GM19193 (cell line): ENCODE data around the gene PLLP.

Experiments
- POLR2A ChIP-seq: IDR thresholded peaks from 4 replicates; pipeline ENCODE4 v1.6.1; 2011; ENCODE audit not compliant: insufficient read depth, insufficient read length; ENCODE audit errors: extremely low read depth

Gene PLLP

GRCh38 chr16:57268804-57269800 is 15.4 kb downstream of the PLLP start:
- TF ChIP-seq POLR2A: no peak

DNA sequence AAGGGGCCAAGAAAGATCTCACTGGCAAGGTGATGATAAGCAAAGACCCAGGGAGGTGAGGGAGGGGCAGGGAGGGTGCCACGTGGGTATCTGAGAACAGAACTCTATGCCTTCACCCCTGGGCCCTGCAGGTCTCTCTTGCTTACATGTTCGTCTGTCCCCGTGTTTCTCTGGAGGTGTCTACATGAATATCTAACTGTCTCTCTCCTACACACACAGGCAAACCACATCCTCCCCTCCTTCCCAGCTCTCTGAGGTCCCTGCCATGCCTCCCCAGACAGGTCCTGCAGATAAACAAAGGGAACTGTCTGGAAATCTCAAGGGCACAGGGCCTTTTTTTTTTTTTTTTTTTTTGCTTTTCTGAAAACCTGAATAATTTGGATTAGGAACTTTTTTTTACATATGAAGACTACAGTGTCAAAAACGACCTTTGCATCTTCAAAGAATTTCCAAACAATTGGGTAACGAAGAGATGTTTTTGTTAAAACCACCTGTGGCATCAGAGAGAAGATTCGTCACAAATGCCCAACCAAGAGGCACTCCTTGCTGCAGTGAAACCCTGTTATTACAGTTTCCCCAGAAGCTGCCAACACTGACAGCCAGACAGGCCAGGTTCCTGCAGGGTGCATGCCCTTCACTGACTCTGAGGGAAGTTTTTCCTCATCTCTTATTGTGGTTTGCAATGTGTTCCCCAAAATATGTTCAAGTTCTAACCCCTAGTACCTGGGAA is 17.8 kb downstream of the PLLP start:
- TF ChIP-seq POLR2A: no peak

DNA sequence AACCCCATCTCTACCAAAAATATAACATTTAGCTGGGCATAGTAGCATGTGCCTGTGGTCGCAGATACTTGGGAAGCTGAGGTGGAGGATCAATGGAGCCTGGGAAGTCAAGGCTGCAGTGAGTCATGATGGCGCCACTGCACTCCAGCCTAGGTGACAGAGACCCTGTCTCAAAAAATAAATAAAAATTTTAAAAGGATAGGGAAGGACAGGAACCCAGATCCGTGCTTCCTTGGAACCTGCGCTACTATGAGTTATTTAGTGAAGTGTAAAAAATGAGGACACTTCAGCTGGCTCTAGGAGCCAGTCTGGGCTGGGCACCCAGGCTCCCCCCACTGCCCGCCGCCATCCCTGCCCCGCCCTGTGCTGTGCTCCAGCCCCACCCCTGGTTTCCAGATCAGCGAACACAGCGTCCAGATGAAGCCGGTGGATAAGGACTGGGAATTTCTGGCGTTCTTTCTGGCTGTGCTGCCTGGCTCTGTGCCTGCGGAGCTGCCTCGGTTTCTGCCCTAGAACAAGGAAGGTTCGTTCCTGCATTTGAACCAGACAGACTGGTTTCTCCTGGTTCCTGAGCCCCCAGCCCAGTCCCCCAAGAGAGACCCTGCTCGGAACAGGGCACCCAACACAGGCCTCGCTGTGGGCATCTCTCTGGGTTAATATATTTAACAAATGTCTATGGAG is 18.5 kb downstream of the PLLP start:
- TF ChIP-seq POLR2A: no peak

DNA sequence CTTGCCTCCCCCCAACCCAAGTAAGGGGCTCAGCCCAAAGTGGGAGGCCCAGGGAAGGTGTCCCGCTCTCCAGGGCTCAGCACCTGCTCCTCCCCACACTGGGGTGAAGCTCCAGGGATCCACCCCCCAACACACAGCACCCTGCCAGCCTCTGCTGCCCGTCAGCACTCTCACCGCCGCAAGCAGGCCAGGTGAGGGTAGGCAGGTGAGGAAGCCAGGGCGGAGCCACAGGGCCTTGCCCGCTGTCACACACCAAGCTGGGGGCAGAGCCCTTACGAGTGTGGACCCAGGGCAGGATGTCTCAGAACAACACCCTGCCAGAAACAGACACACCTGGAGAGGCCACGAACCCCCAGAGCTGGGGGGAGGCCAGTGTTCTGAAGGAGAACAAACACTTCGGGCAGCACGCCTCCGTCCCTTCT is 19.5 kb downstream of the PLLP start:
- no peak for TF ChIP-seq POLR2A

- TF ChIP-seq POLR2A: no peak
Measured at GRCh38 chr16:57264381-57264780, 20.1 kb downstream of the PLLP start.

GRCh38 chr16:57263541-57264351 is 20.7 kb downstream of the PLLP start:
- no peak for TF ChIP-seq POLR2A

DNA sequence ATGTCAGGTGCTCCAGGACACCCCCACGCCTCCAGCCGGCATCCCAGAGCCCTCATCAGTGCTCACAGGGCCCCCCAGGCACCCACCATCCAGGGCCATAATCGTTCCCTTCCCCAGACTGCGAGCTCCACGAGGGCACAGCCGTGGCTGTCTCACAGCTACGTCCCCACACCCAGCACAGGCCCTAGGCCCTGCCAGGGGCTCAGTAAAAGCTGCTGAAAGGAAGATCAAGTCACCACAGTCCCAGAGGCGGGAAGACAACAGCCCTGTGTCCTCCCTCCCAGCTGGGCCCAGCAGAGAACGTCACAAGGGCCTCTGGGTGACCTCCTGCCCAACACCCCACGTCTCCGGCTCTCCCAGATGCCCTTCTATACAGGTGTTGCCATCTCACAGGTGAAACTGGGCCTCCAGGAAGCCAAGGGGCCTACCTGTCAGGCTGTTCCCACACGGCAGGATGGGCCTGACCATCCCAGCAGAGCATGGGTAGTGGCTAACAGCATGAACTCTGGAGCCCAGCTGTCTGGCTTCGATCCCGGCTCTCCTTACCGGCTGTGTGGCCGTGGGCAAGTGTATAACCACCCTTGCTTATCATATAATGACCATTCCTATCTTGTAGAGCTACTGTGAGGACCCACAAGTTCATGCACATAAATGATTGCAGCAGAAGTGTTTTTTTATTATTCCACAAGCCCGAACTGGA is 21.5 kb downstream of the PLLP start:
- no peak for TF ChIP-seq POLR2A

GRCh38 chr16:57261806-57262205 is 22.7 kb downstream of the PLLP start:
- no peak for TF ChIP-seq POLR2A

GRCh38 chr16:57260294-57260929 is 24.1 kb downstream of the PLLP start:
- TF ChIP-seq POLR2A: no peak

GRCh38 chr16:57258910-57259475 is 25.5 kb downstream of the PLLP start:
- TF ChIP-seq POLR2A: no peak

- no peak for TF ChIP-seq POLR2A
Measured at GRCh38 chr16:57258226-57258909, 26.1 kb downstream of the PLLP start.

DNA sequence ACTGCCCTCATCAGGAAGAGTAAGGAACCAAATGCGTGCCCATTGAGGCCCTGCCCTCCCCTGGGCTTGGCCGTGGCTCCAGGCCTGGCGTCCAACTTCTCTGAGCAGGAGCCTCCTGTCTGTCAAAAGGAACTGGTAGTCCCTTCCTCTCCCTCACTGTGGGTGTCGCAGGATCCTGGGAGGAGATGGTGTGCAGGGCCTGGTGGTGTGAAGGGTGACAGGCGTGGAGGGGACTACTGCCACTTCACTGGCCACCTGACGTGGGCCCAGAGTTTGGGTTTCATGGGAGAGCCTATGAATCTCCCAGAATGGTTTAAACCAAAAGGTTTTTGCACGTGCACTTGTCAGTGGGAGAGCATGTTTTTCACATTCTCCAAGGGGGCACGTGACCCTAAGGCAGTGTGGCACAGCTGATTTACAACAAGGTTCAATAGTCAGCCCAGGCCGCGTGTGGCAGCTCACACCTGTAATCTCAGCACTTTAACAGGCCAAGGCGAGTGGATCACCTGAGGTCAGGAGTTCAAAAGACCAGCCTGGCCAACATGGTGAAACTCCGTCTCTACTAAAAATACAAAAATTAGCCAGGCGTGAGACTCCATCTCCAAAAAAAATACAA is 26.9 kb downstream of the PLLP start:
- no peak for TF ChIP-seq POLR2A
